Adipocyte (in vitro differentiated cells): Measurements from ENCODE around the gene NKPD1.

Source experiments
- DNase-seq: peaks from one replicate; pipeline ENCODE4 v3.0.0-alpha.2; 2015; ENCODE audit warnings: low read depth
- H3K27me3 ChIP-seq: replicated peaks from 2 replicates; pipeline ENCODE4 v1.7.0; 2013; ENCODE audit warnings: mild to moderate bottlenecking, low read length, moderate library complexity; ENCODE audit not compliant: control insufficient read depth, insufficient read depth
- H3K36me3 ChIP-seq: 2 replicates; pipeline ENCODE4 v1.7.0; 2013; ENCODE audit warnings: low read length, mild to moderate bottlenecking, moderate library complexity; ENCODE audit not compliant: control insufficient read depth, insufficient read depth, severe bottlenecking
- H3K4me1 ChIP-seq: 2 replicates; pipeline ENCODE4 v1.7.0; 2013; ENCODE audit warnings: mild to moderate bottlenecking, low read length, moderate library complexity; ENCODE audit not compliant: control insufficient read depth, insufficient read depth
- H3K4me3 ChIP-seq: 2 replicates; pipeline ENCODE4 v1.7.0; 2013; ENCODE audit warnings: mild to moderate bottlenecking, low read length, moderate library complexity
- H3K9ac ChIP-seq: 2 replicates; pipeline ENCODE4 v1.7.0; 2013; ENCODE audit warnings: mild to moderate bottlenecking, low read length, moderate library complexity
- H3K9me3 ChIP-seq: 2 replicates; pipeline ENCODE4 v1.7.0; 2013; ENCODE audit warnings: mild to moderate bottlenecking, low read length, moderate library complexity; ENCODE audit not compliant: control insufficient read depth

The NKPD1 gene, protein sequence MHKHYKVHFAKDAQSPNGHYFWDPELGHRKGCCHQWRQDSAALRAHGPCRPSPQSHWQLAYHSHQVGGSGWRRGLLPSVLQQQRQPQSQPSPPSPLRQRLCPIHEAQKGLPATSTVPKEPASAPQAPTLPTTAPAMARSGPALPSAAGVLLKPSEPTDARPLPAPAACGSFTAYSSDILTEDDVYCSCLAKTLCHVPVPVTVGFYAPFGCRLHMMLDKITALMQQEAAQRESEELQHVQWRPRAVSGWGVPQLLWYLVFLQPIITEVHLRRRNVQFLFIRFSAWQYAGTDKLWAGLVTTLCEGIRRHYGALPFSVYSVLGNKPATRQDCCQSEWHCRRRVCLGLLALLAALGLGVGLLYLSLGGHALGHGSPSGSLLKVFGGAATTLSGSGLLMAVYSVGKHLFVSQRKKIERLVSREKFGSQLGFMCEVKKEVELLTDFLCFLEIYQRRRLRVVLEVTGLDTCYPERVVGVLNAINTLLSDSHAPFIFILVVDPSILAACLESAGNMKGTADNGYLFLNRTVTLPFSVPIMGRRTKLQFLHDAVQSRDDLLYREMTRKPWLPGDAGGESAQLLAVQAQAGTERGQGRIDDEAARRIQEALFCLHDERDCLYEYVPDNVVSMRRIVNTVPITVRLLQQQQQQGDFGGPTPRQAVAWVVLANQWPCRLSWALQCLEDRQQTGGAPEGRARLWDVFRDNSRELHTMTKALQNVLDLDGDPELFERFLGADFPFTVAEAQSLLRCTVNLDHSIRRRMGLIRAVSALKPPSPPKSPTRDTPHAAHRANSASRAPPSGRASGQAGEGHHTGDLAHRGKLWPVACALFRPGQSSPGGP

DNA sequence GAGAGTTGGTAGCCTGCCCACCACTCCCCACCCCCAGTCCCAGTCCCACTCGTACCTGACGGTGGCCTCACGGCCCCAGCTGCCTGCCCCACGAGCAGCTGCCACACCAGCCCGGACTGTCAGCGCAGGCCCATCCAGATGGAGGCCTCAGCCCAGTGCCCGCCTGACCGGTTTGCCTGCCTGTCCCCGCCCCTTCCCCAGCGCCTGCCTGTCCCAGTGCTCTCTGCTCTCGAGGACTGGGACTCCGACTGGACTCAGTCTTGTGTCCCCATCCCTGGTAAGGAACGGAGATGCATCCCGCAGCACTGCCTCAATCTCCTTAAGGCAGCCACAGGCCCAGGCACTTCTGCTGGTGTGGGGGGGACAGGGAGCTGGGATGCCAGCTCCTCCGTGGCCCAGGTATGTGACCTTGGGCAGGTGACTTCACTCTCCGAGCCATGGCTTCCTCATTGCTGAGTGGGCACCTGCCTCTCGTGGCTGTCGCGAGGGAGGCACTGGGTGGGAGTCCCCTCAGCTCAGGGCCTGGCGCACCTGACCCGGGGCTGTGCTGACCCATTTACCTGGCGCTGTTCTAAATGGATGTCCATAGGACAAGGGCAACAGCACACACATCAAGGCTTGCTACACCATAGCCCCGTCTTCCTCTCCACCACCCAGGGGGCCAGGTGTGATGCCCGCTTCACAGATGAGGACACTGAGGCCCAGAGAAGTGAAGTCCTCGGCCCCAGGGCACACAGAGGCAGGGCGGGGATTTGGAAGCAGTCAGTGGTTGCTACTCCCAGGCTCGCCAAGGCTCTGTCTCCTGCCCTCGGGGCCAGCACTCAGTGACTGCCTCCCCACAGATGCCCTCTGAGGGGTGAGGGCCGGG is at the start of gene NKPD1:
NKPD1 (minus strand) TSS at position 113 of the 868 bp plus-strand sequence. CDS start 832 bp downstream, outside the sequence.
- Histone ChIP-seq H3K27me3 (peaks cover 29% of the 10 kb centered on the region), H3K36me3 (no peaks in the 10 kb centered on the region), H3K9me3 (no peaks in the 10 kb centered on the region), H3K4me1 (peaks cover 10% of the 10 kb centered on the region), H3K9ac (no peak within 1 kb of the TSS), H3K4me3 (no peak within 1 kb of the TSS)
- DNase-seq = no peak

DNA sequence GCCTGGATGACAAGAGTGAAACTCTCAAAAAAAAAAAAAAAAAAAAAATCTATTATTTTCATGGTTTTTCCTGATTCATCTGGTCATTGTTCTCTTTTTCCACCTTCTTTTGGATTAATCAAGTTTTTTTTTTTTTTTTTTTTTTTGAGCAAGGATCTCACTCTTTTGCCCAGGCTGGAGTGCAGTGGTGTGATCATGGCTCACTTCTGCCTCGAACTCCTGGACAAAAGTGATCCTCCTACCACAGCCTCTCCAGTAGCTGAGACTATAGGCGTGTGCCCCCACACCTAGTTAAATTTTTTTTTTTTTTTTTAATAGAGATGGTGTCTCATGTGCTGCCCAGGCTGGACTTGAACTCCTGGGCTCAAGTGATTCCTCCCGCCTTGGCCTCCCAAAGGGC is 45.5 kb upstream of the NKPD1 start:
- Histone ChIP-seq H3K27me3 (peaks cover 6% of the 10 kb centered on the region), H3K9ac (no peak overlapping the region)
- no peak for DNase-seq

DNA sequence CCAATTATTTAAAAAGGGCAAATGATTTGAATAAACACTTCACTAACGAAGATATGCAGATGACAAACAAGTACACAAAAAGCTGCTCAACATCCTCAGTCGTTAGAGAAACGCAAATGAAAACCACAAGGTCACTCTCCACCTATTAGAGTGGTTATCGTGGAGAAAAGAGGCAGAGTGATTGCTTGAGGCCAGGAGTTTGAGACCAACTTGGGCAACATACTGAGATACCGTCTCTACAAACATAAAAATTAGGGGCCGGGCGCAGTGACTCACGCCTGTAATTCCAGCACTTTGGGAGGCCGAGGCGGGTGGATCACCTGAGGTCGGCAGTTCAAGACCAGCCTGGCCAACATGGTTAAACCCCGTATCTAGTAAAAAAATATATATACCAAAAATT is 45.0 kb upstream of the NKPD1 start:
- no peak overlapping the region for H3K4me3 ChIP-seq
- H3K4me1 ChIP-seq = no peaks in the 10 kb centered on the region
- no peak overlapping the region for H3K9ac ChIP-seq
- no peaks in the 10 kb centered on the region for H3K36me3 ChIP-seq
- peaks cover 3% of the 10 kb centered on the region for H3K27me3 ChIP-seq
- DNase-seq = no peak
- no peaks in the 10 kb centered on the region for H3K9me3 ChIP-seq

More for the DNA sequence above, 45.5 kb upstream of the NKPD1 start:
- Histone ChIP-seq H3K36me3 (no peaks in the 10 kb centered on the region), H3K9me3 (no peaks in the 10 kb centered on the region), H3K4me3 (no peak overlapping the region), H3K4me1 (no peaks in the 10 kb centered on the region)

DNA sequence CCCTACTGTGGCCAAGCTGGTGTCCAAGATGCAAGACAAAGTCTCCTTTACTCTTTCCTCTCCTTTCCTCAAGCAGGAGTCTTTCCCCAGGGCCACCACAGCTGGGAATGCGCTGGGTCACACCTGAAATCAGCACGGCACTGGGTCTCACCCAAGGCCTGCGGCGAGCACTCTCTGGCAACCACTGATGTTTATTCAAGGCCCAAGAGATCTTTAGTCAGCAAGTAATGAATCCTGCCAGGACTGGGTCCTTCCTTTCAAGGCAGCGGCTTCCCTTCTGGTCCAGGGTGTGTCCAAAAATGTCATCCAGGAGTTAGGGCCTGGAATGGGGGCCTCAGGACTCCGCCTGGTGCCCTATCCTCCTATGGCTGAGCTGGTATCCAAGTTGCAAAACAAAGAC is 41.9 kb upstream of the NKPD1 start:
- Histone ChIP-seq H3K9ac (no peak overlapping the region), H3K4me1 (no peaks in the 10 kb centered on the region), H3K27me3 (no peaks in the 10 kb centered on the region), H3K9me3 (no peaks in the 10 kb centered on the region), H3K4me3 (no peak overlapping the region), H3K36me3 (no peaks in the 10 kb centered on the region)
- DNase-seq = no peak

- no peaks in the 10 kb centered on the region for H3K4me1 ChIP-seq
- DNase-seq = peak; percentile 45
- H3K4me3 ChIP-seq = no peak overlapping the region
- H3K36me3 ChIP-seq = no peaks in the 10 kb centered on the region
- H3K9me3 ChIP-seq = no peaks in the 10 kb centered on the region
- no peaks in the 10 kb centered on the region for H3K27me3 ChIP-seq
- H3K9ac ChIP-seq = no peak overlapping the region
Observed at GRCh38 chr19:45200568-45200967, 39.8 kb upstream of the NKPD1 start.

DNA sequence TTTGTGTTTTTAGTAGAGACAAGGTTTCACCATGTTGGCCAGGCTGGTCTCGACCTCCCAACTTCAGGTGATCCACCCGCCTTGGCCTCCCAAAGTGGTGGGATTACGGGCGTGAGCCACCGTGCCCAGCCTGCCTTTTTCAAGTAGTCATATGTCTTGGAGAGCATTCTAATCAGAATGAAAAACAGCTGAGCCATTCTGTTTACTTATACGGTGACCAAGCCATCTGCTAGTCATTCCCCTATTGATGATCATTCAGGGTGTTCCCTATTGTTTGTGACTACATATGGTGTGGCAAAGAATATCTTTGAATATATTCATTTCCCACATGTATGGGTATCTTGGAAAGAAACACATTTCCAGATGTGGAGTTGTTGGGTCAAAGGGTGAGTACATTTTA is 35.0 kb upstream of the NKPD1 start:
- Histone ChIP-seq H3K4me3 (no peak overlapping the region), H3K36me3 (no peaks in the 10 kb centered on the region)

DNA sequence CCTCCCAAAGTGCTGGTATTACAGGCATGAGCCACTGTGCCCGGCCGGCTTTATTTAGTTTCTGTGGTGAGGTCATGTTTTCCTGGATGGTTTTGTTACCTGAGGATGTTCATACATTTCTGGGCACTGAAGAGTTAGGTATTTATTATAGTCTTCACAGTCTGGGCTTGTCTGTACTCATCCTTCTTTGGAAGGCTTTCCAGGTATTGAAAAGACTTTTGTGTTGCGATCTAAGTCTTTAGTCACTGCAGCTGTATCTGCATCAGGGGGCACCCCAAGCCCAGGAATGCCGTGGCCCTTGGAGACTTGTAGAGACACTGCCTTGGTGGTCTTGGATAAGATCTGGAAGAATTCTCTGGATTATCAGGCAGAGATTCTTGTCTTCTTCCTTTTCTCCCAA is 30.6 kb upstream of the NKPD1 start:
- H3K27me3 ChIP-seq = no peaks in the 10 kb centered on the region

More for the DNA sequence above, 35.0 kb upstream of the NKPD1 start:
- no peak overlapping the region for H3K9ac ChIP-seq
- no peaks in the 10 kb centered on the region for H3K4me1 ChIP-seq
- DNase-seq = peak; percentile 48
- H3K9me3 ChIP-seq = no peaks in the 10 kb centered on the region
- H3K27me3 ChIP-seq = no peaks in the 10 kb centered on the region

DNA sequence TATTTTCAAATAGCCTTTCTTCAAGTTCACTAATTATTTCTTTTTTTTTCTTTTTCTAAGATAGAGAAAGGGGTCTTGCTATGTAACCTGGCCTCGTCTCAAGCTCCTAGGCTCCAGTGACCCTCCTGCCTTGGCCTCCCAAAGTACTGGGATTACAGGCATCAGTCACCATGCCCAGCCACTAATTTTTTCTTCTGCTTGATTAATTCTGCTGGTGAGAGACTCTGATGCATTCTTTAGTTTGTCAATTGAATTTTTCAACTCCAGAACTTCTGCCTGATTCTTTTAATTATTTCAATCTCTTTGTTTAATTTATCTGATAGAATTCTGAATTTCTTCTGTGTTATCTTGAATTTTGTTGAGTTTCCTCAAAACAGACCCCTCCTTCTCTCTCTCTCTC is 29.2 kb upstream of the NKPD1 start:
- DNase-seq = no peak
- no peaks in the 10 kb centered on the region for H3K36me3 ChIP-seq
- no peak overlapping the region for H3K9ac ChIP-seq
- no peaks in the 10 kb centered on the region for H3K27me3 ChIP-seq
- H3K4me1 ChIP-seq = no peaks in the 10 kb centered on the region
- no peaks in the 10 kb centered on the region for H3K9me3 ChIP-seq
- no peak overlapping the region for H3K4me3 ChIP-seq

More for the DNA sequence above, 30.6 kb upstream of the NKPD1 start:
- no peak for DNase-seq
- H3K9me3 ChIP-seq = no peaks in the 10 kb centered on the region
- no peaks in the 10 kb centered on the region for H3K4me1 ChIP-seq
- no peaks in the 10 kb centered on the region for H3K36me3 ChIP-seq
- H3K9ac ChIP-seq = no peak overlapping the region
- H3K4me3 ChIP-seq = no peak overlapping the region

- peak; percentile 25 for DNase-seq
- Histone ChIP-seq H3K4me3 (no peak overlapping the region), H3K27me3 (no peaks in the 10 kb centered on the region), H3K9ac (no peak overlapping the region), H3K4me1 (no peaks in the 10 kb centered on the region), H3K9me3 (no peaks in the 10 kb centered on the region), H3K36me3 (no peaks in the 10 kb centered on the region)
Observed at GRCh38 chr19:45187421-45188100, 26.8 kb upstream of the NKPD1 start.

- DNase-seq = peak; percentile 15
Observed at GRCh38 chr19:45186509-45187334, 25.9 kb upstream of the NKPD1 start.

More at GRCh38 chr19:45186509-45187334, 25.9 kb upstream of the NKPD1 start:
- Histone ChIP-seq H3K9me3 (no peaks in the 10 kb centered on the region), H3K27me3 (no peaks in the 10 kb centered on the region), H3K4me3 (no peak overlapping the region), H3K36me3 (no peaks in the 10 kb centered on the region), H3K4me1 (no peaks in the 10 kb centered on the region), H3K9ac (no peak overlapping the region)
